Bronchial epithelial cell (primary cell): ENCODE measurements around the gene HEG1. TPM values are rescaled to one million over a fixed set of nuclear protein-coding genes. Genes with fewer than 3 reads are reported as not detected.

Experiments
- DNase-seq: peaks from one replicate; pipeline ENCODE4 v3.0.0-alpha.2; 2010; ENCODE audit warnings: low read depth
- FAIRE-seq: peaks from 2 replicates; lab custom pipeline; 2011; peaks lifted over from hg19 to GRCh38; lab: Jason Lieb, UNC
- H3K27me3 ChIP-seq: 2 replicates; pipeline ENCODE4 v1.5.1; 2011; ENCODE audit warnings: low read length; ENCODE audit not compliant: control insufficient read depth, insufficient read depth
- H3K36me3 ChIP-seq: 2 replicates; pipeline ENCODE4 v1.5.1; 2011; ENCODE audit warnings: low read length; ENCODE audit not compliant: control insufficient read depth, insufficient read depth
- H3K4me3 ChIP-seq: 2 replicates; pipeline ENCODE4 v1.5.1; 2011; ENCODE audit warnings: mild to moderate bottlenecking, low read depth, low read length, control low read depth
- CTCF ChIP-seq: IDR thresholded peaks from 2 replicates; pipeline ENCODE4 v1.5.1; 2011; ENCODE audit warnings: mild to moderate bottlenecking, moderate library complexity, low read length, control low read depth, inconsistent platforms; ENCODE audit not compliant: insufficient read depth, severe bottlenecking
- total RNA-seq: library from RNA; depleted of rRNA; stranded (reverse); fragments of >200 nt; gene quantifications from 2 replicates; pipeline ENCODE4 v1.2.1, GENCODE V29; 2014

Gene HEG1
- total RNA-seq, result 2.0 and 7.1 TPM in 2 replicates

- Histone ChIP-seq H3K27me3 (no peaks in the 10 kb centered on the region), H3K4me3 (peak within 1 kb of the TSS; percentile 55), H3K36me3 (no peaks in the 10 kb centered on the region)
- FAIRE-seq (no peak), DNase-seq (peak; percentile 37)
- no peak for TF ChIP-seq CTCF
Observed at GRCh38 chr3:125055913-125056745, at the start of gene HEG1. Gene HEG1 (minus strand): TSS chr3:125055997. CDS start chr3:125055890, 107 bp downstream.

- Histone ChIP-seq H3K4me3 (no peak overlapping the region), H3K27me3 (no peaks in the 10 kb centered on the region), H3K36me3 (no peaks in the 10 kb centered on the region)
- FAIRE-seq (no peak), DNase-seq (no peak)
- no peak for TF ChIP-seq CTCF
Observed at GRCh38 chr3:125105116-125105515, 49.3 kb upstream of the HEG1 start.

- TF ChIP-seq CTCF, result no peak
- Histone ChIP-seq H3K36me3 (no peaks in the 10 kb centered on the region), H3K4me3 (no peak overlapping the region), H3K27me3 (no peaks in the 10 kb centered on the region)
- FAIRE-seq (no peak), DNase-seq (no peak)
Observed at GRCh38 chr3:125104639-125105038, 48.8 kb upstream of the HEG1 start.

GRCh38 chr3:125103406-125103805 lies 47.6 kb upstream of the HEG1 start:
- FAIRE-seq (no peak), DNase-seq (no peak)
- Histone ChIP-seq H3K4me3 (no peak overlapping the region), H3K27me3 (no peaks in the 10 kb centered on the region), H3K36me3 (no peaks in the 10 kb centered on the region)
- TF ChIP-seq CTCF, result no peak

- Histone ChIP-seq H3K4me3 (no peak overlapping the region), H3K27me3 (no peaks in the 10 kb centered on the region), H3K36me3 (no peaks in the 10 kb centered on the region)
- FAIRE-seq (no peak), DNase-seq (no peak)
- TF ChIP-seq CTCF, result no peak
Observed at GRCh38 chr3:125102470-125102869, 46.7 kb upstream of the HEG1 start.
